HG03045 (cell line): ENCODE data around the gene NEK6.

Experiments used
- ATAC-seq: cut with Tn5 transposase; IDR thresholded peaks from one replicate; pipeline ENCODE4 v1.9.1; 2021; ENCODE audit warnings: mild to moderate bottlenecking, moderate library complexity; ENCODE audit not compliant: unreplicated experiment

The NEK6 gene

DNA sequence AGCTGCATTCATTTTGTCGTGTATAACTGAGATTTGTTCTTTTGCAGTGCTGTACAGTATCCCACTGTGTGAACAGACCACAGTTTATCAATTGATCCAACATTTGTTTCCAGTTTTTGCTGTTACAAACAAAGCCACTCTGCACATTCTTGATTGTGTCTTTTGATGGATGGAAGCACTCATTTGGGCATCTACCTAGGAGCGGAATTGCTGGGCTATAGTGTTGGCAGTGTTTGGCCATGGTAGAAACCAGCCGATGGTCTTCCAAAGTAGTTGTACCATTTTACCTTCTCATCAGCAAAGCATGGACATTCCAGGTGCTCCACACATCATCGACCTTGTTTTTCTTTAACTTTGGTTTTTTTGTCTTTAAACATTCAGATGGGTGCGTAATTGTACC, 79.8 kb downstream of the NEK6 start:
- ATAC-seq: no peak

DNA sequence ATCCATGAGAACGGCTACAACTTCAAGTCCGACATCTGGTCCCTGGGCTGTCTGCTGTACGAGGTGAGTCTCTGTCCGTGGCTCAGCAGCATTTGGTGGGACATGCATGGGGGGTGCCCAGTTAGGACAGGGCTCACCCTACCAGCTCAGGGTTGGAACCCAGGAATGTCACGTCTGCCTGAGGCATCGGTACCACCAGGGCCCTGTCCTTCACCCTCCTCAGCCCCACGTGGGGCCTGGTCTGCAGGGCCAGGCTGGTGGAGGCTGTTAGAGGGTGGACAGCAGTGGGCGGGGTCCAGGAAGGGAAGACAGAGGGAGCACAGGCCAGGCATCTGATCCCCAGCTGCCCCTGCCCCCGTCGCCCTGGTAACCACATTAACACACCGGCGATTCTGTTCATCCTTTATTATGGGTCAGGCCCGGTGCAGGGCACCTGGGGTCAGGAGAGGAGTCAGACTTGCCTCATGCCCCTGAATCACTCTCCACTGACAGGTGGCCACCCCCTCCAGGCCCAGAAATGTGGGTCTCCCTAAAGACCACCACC, 81.9 kb downstream of the NEK6 start:
- no peak for ATAC-seq

DNA sequence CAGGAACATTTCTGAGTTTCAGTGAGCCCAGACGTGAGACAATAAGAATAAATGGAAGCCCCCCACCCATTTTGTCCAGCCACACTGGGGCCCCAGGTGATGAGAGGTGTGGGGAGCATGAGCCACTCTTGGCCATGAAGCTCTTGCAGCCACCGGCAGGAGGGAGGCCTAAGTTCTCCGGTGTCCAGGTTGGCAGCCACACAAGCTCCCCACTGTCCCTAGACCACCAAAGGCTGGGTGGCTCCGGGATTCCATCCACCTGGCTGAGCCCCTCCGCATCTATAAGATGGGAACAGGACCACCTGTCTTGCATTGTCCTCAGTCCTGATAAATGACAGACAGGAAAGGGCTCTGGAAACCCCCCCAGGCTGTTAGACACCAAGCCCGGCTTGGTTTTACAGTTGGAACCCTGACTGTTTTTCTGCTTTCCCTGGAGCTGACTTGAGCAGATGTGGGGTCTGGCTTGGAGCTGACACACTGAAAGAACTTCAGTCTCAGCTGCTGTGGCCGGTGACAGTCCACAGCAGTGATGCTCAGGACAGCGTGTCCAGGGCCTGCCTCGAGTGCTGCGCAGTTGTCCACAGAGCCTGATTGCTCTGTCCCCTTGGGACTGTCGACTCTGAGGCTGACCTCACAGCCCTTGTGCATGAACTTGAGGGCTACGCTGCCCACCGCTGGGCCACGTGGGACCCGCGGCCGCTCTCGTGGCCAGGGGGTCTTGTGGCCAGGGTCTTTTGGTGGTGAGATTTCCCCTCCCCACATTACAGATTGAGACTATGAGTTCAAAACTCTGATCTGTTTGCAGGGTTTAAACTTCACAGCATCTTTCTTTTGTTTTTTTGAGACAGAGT, 82.7 kb downstream of the NEK6 start:
- ATAC-seq: no peak

DNA sequence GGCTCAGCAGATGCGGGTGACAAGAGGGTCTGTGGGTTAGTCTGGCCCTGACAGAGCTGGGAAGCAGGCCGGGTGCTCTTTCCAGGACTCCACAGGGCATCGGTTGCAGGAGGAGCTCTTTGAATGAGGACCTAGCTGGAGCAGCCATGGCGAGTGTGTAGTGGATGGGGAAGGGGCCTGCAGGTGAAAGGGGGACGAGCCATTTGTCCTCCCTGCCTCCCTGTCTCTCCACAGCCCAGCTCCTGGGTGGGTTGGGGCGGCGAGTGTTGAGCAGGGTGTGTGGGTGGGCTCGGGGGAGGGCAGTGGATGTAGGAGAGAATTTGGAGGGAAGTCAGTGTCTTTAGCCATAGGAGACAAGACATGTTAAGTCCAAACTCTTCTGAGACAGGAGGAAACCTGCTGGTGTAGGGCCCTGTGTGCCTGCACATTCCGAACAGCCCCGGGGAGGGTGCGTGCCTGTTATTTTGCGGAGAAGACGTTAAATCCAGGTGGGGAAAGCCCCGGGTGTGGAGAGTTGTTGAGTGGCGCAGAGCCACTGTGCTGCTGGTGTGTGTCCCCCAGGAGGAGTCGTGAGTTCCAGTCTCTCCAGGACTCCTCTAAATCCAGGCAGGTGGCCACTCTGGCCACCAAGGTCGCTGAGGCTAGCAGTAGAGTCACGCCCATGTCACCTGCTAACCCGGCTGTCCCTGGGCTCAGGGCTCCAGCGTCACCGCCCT, 83.9 kb downstream of the NEK6 start:
- no peak for ATAC-seq

DNA sequence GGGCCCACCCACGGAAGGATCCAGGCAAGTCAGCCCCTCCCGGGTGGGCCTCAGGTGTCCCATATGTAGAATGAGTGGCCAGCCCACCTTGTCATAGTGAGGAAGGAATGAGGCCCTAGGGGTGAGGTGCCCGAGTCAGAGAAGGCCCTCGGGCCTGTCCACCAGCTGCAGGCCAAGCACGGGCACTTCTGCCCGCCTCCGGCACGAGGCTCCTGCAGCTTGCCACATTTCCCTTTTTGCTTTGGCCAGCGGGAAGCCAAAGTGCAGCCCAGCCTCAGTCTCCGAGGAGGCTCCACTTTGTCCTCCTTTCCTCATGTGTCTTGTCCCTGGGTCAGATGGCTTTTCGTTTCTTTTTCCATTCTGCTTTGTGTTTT, 84.6 kb downstream of the NEK6 start:
- ATAC-seq: no peak

DNA sequence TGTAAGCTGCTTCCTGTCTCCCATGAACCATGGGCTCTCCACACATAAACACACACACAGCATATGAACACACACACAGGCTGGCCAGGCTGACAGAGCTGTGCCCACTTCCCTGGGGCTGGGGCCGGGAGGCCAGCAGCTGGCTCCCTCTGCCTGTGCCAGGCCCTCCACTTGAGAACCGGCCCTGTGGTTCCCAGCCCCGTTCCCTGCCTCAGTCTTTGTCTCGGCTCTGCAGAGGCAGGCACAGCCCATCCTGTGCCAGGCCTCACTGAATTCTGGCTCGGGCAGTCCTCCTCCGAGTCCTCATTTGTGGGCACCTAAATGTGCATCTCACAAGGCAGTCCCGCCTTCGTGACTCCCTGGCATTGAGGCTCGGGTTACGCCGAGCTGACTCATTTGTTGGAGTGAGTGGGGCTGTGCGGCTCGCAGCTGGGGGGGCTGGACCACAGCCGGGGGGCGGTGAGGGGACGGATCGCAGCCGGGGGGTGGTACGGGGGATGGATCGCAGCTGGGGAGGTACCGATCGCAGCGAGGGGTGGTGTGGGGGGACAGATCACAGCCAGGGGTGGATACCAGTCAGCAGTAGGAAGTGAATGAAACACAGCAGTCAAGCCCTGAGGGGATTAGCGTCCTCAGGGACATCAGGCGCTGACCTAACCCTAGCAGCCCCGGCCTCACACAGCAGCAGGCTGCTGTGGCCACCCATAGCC, 85.2 kb downstream of the NEK6 start:
- no peak for ATAC-seq

DNA sequence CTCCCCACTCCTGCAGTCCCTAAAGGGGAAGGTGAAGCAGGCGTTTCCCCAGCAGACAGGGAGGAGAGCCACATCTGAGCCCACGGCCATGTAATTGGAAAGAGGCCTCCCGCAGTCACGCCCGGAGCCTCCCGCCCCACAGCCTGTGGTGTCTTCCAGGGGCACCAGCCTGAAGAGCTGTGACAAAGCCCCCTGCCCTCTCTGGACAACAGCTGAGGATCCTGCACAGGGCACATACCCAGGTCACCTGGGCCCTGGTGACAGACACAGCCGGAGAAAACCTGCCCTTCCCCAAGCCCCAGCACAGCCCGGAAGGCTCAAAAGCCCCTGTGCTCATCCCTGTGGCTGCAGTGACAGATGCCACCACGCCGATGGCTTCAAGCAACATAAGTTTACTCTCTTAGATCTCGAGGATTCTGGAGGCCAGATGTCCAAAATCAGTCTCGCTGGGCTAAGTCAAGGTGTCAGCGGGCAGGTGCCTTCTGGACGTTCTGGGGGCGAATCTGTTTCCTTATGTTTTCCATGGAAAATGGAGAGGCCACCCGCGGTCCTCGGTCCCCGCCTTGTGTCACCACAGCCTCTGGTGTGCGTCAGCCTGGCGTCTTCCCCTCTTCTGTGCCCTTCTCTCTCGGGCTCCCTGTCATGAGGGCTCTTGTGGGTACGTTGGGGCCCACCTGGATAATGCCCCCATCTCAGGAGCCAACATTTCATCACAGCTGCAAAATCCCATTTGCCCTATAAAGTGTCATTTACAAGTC, 86.0 kb downstream of the NEK6 start:
- no peak for ATAC-seq

DNA sequence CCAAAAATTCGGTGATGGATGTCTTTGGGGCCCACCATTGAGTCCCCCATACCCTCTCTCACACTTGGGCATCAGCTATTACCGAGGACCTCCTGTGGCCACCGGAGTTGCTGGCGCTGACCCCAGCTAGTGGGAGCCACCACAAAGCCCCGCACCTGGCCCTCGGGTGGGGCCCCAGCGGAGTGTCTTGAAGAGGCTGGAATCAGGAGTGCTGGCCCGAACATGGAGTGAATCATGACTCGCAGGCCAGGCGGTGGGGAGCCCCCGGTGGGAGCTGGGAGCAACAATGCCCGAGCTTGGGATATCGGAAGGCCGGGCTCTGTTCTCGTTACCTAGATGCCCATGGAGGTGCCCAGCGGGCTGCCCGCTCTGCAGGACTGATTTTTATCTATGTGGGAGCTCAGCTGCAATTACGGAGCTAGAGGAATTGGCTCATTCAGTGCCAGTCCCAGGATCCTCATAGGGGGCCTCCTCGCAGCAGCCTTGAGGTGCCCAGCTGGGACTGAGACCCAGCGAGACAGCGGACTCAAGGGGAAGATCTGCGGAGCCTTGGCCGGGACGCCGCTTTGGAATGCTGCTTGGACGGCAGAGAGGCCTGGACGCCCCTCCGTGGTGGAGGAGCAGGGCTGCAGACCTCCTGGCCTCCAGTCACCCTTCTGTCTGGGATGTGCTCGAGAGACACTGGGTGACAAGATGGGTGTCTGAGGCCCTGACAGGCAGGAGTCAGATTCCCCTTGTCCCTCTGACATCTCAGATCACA, 86.7 kb downstream of the NEK6 start:
- no peak for ATAC-seq

DNA sequence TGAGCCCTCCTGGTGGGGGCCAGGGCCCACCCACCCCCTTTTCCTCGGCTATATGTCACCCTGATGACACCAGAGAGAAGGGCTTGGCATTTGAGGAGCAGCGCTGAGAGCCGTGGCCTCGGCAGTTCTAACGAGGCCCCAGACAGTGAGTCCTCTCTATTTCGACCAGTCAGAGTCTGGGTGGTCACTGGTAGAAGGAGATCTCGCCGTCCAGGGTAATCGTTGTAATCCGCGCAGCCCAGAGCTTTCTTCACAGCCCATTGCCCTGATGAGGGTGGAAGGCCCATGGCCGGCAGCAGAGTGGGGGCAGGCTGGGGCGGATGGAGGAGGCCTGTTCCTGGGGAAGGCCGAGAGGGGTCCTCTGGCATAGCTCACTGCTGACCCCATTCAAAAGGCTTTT, 87.3 kb downstream of the NEK6 start:
- no peak for ATAC-seq

DNA sequence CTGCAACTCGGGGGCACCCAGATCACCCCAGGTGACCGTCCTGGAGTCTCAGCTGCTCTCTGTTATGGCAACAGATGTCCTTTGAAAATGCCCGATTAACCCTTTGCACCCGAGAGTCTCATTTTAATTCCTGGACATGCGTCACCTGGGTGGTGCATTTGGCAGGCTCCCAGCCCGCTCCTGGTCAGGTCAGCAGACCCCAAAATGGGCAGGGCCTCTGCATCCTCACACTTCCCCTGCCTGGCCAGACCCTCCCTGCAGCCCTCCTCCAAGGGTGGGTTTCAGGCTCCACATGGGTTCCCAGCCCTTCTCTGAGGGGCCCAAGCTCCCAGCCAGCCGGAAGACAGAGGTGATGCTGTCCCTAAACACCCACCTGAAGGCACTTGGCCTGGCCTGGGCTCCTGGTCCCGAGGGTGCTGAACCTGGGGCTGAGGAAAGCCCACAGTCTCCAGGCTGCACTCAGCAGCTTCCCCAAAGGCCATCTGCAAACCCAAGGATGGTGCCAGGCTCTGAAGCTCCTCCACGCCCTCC, 88.1 kb downstream of the NEK6 start:
- no peak for ATAC-seq

DNA sequence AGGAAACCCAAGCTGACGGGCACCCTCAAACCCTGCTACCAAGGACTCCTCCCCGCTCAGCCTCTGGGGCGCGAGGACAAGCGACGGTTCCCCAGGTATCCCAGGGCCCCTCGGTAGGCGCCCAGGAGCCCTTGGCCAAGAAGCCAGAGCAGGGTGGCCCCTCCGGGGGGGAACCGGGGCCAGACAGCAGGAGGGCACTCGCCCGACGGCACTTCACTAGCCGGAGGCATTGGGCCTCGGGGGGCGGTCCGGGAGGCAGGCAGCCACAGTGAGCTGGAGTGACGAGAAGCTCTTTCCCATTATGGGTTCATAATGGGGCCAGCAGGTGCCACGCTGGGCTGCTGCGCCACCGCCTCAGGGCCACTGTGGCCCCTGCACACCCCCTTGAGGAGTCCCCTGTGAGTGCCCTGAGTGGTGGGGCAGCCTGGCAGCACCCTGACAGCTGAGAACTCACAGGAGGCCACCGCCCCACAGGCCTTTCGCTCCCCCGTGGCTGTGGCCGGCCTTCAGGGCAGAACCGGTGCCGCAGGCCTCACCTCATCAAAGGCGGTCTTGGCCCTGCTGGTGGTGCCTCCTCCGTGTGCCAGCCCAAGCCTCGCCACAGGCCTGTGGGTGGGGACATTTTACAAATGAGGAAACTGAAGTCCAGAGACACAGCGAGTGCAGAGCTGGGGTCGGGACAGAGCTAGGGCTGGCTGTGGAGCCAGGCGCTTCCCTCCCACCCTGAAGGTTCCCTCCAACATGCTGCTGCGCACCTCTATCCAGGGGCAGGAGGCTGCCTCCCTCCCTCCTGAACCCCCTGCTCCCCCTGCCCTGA, 88.8 kb downstream of the NEK6 start:
- ATAC-seq: no peak

DNA sequence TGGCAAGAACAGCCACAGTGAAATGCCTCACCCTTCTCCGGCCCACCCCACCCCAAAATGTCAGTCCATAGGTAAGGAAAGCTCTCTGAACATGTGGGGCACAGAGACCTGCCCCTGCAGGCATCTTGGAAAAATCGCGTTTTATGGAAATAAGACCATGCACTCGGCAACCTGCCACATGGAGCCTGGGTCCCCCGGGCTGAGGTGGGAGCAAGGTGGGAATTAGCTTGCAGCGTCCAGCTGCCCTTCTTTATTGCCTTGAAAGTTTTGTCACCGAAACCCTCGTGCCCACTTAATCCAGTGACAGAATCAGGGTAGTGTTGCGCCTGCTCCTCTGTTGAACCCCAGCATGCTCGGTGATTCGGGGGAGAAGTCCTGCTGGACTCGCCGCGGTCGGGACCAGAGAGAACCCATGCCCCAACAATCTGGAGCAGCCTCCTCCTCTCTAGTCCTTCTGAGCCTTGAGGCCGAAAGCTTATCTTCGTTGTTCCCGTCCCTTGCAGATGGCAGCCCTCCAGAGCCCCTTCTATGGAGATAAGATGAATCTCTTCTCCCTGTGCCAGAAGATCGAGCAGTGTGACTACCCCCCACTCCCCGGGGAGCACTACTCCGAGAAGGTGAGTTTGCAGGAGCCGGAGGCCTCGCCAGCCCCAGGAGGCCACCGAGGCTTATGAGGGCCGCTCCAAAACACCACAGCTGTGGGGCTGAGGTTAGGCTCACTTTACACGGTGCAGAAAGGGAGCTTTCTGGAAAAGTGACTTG, 89.6 kb downstream of the NEK6 start:
- ATAC-seq: no peak

DNA sequence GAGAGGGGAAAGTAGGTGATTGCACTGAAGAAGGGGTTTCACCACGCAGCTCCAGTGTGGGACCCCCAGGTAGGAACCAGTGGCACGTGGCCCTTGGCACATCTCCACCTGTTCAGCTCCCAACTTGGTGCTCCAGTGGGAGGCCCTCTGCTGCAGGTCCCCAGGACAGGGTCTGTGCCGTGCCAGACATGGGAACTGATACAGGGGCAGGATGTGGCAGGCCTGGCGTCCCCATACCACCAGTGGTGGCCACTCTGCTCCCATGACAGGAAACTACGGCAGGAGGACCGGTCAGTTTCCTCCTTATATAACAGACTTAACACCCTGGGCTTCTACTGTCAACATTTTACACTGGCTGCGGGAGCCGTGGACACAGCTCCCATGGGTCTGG, 90.2 kb downstream of the NEK6 start:
- no peak for ATAC-seq

DNA sequence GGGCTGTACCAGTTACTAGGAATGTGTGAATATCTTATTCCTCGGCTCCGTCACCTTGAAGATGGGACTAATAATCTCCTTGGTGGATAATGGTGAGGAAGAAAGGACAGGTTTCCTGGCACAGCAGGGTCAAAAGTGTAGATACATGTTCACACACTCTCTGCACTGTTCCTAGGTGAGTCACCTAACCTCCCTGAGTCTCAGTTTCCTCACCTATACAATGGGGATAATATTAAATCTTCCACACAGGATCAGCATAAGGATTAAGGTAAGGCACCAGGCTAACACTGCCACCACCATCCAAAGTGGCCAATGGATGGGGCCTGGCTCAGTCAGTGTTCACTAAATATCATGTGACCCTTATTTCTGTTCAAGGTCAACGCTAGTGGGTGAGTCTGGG, 90.6 kb downstream of the NEK6 start:
- no peak for ATAC-seq

DNA sequence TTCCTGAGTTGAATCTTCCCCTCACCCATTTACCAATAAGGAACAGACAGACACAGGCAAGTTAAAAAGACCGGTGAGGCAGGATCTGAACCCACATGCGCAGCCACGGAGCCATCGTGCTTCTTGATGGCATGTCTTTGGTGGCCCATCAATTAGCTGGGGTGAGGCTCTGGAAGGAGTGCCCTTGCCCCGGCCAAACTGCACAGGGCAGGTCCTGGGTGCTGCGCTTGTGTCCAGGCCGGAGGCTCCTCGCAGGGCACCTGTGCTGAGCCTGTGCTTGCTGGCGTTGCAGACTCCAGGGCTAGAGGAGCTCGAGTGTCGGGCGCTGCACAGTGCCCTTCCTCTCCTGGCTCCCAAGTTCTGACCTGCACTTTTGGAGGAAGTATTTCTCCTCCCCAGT, 91.1 kb downstream of the NEK6 start:
- ATAC-seq: no peak

DNA sequence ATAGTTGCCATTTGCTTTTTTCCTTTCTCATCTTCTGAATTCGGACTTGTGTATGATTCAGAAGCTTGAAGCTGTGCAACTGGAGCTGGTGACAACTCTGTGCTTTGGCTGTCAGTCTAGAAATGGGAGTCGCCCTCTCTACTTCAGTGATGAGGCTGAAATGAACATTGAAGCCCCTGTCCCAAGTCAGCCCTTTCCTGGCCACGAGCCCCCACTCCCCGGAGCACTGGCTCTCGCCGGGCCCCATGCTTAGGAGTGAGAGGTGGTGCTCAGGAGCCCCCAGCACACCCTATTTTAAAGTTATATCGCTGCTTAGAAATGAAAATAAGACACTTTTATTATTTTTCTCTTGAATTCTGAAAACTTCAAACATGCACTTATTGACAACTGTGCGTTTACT, 91.5 kb downstream of the NEK6 start:
- ATAC-seq: no peak

DNA sequence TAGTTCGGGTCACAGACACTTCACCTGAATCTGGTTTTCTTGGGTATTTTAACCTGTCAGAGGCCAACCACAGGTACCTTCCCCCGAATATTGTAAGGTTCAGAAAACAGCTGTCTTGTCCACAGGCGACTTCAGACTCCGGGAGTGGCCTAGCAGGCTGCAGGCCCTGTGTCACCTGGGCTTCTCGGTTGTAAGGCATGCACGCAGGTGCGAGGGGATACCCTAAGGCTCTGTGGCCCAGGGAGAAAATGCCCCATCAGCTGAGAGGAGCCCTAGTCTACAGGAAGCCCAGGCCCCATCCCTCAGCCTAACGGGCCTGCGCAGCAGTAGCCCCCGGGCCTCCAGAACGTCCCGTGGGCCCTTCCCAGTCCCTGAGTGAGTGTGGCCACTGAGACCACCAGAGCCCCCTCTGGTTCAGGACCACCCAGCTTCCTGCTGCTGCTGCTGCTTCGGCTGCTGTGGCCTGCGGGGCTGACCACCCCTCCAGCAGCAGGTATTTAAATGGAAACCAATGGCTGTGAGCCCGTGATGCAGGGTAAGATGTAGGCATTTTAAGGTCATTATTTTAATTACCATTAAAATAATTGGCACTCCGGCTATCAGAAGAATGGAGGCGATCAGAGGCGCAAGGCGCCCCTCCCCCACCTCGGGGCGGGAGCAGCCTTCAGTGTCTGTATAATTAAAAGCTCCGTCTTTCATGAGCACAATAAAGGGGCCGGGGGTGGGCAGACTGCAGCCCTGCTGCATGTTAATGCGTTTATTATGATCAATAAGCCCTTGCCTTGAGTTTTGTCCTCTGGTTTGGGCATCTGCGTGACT, 92.1 kb downstream of the NEK6 start:
- ATAC-seq: no peak
